MM.1S (cell line): ENCODE data around the gene SGPL1.

Experiments
- EZH2 ChIP-seq: fragments of 300-600 bp; sonication (generic); optimal IDR thresholded peaks from 2 replicates; pipeline ENCODE3; 2017; ENCODE audit warnings: low read depth, mild to moderate bottlenecking, antibody characterized with exemption, low read length, mixed read lengths
- TF ChIP-seq, protein P1 (sequence below): fragments of 300-600 bp; sonication (generic); IDR thresholded peaks from 2 replicates; pipeline ENCODE4 v1.5.1; 2016; ENCODE audit warnings: antibody characterized with exemption, low read length, mixed read lengths

GRCh38 chr10:70816220-70816894 lies 609 bp downstream of the SGPL1 start:
- TF ChIP-seq, protein P1, sequence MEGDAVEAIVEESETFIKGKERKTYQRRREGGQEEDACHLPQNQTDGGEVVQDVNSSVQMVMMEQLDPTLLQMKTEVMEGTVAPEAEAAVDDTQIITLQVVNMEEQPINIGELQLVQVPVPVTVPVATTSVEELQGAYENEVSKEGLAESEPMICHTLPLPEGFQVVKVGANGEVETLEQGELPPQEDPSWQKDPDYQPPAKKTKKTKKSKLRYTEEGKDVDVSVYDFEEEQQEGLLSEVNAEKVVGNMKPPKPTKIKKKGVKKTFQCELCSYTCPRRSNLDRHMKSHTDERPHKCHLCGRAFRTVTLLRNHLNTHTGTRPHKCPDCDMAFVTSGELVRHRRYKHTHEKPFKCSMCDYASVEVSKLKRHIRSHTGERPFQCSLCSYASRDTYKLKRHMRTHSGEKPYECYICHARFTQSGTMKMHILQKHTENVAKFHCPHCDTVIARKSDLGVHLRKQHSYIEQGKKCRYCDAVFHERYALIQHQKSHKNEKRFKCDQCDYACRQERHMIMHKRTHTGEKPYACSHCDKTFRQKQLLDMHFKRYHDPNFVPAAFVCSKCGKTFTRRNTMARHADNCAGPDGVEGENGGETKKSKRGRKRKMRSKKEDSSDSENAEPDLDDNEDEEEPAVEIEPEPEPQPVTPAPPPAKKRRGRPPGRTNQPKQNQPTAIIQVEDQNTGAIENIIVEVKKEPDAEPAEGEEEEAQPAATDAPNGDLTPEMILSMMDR, result no peak
- TF ChIP-seq EZH2, result no peak
